Sigmoid colon (tissue), 7 donors: ENCODE measurements around the gene SMYD2. TPM values are rescaled to one million over a fixed set of nuclear protein-coding genes. Genes with fewer than 3 reads are reported as not detected.

Experiments
- DNase-seq: peaks from one replicate; pipeline ENCODE4 v3.0.0-alpha.2; 2019
- H3K27ac ChIP-seq, 4 donors: fragments of 200-600 bp; sonication (generic); one replicate each; pipeline ENCODE4 v1.5.1; 2016 to 2019; ENCODE audit warnings: mild to moderate bottlenecking in 1 of 4
- H3K27me3 ChIP-seq, 3 donors: fragments of 200-600 bp; sonication (generic); one replicate each; pipeline ENCODE4 v1.5.1; 2019; ENCODE audit warnings: mild to moderate bottlenecking in 1 of 3
- H3K36me3 ChIP-seq, 4 donors: fragments of 200-600 bp; sonication (generic); one replicate each; pipeline ENCODE4 v1.5.1; 2016 to 2019
- H3K4me1 ChIP-seq, 4 donors: fragments of 200-600 bp; sonication (generic); one replicate each; pipeline ENCODE4 v1.5.1; 2017 to 2019
- H3K4me3 ChIP-seq, 4 donors: fragments of 200-600 bp; sonication (generic); one replicate each; pipeline ENCODE4 v1.5.1; 2017 to 2019; ENCODE audit warnings: mild to moderate bottlenecking in 2 of 4, moderate library complexity in 1 of 4
- H3K9me3 ChIP-seq, 4 donors: fragments of 200-600 bp in 3 of 4; sonication (generic) in 3 of 4; one replicate each; pipeline versions ENCODE4 v1.5.1 to v1.6.1; 2013 to 2019
- EP300 ChIP-seq, 4 donors: sonication (generic); formaldehyde crosslinking; IDR thresholded peaks; one replicate each; pipeline ENCODE4 v1.6.1; 2017; ENCODE audit warnings: antibody characterized with exemption in 4 of 4
- POLR2A ChIP-seq, 2 donors: fragments of 450-650 bp; IDR thresholded peaks; one replicate each; pipeline ENCODE4 v1.6.1; 2016; ENCODE audit warnings: antibody characterized with exemption in 2 of 2, mild to moderate bottlenecking in 2 of 2, moderate library complexity in 2 of 2
- POLR2AphosphoS5 ChIP-seq, 4 donors: sonication (generic); formaldehyde crosslinking; IDR thresholded peaks; one replicate each; pipeline ENCODE4 v1.6.1; 2017; ENCODE audit warnings: antibody characterized with exemption in 4 of 4
- WGBS, 2 donors: extraction: QIAGEN DNeasy Blood & Tissue Kit; methylation state at CpG; one replicate each; pipeline ENCODE4 v1.1.7; 2013; 5-methylcytosine and 5-hydroxymethylcytosine counted together
- intact Hi-C: fragments of 100-400 bp; cut with DNase I; formaldehyde crosslinking; loops from one replicate; pipeline ENCODE4 v1.15.1; 2023
- polyA plus RNA-seq, 3 donors: library from polyadenylated mRNA; stranded (reverse); fragments of 200-250 nt; gene quantifications; one replicate each; pipeline ENCODE4 v1.2.3, GENCODE V29; 2013
- total RNA-seq, 4 donors: library from RNA; depleted of rRNA; stranded (reverse); fragments of >200 nt; gene quantifications; one replicate each; pipeline ENCODE4 v1.1.0, GENCODE V29; 2016
- TF ChIP-seq, protein P1 (sequence below), 4 experiments: fragments of 450-650 bp in 3 of 4; fragments of 200-600 bp in 1 of 4; IDR thresholded peaks; one replicate each; pipeline ENCODE4 v1.5.1; 2016 to 2019; ENCODE audit warnings: antibody characterized with exemption in 4 of 4, mild to moderate bottlenecking in 3 of 4, moderate library complexity in 2 of 4
- donor health status: healthy with polysubstance abuse.
- donor health status: Bipolar disorder and iron deficiency.
- donor health status: healthy.

The SMYD2 gene
- total and polyA plus RNA-seq, 7 donors: 12.5 to 23.4 (median 16.7) TPM

DNA sequence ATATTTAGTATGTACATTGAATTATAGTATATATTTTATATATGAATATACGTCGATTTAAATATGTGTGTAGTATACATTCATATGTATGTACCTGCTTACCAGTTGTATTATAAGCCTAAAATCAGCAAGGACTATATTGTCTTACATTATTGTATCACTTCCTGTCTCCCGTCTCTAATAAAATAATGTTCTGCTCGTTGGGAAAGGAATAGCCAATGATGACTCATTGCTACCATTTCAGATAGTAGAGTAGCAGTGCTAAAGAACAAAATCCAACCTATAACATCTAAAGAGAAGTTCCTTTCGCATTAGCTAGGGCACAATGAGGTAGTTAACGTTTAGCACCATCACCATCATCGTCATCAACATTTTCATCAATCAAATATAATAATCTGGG lies 39.9 kb upstream of the SMYD2 start:
- intact Hi-C loops: no loop called here
- no peak for TF ChIP-seq EP300 (IDR thresholded peaks at IDR 0.05)
- no peak for TF ChIP-seq POLR2AphosphoS5 (IDR thresholded peaks at IDR 0.05)
- no peak overlapping the region for H3K4me3 ChIP-seq
- no peaks in the 10 kb centered on the region for H3K27me3 ChIP-seq
- H3K36me3 ChIP-seq: no peaks in the 10 kb centered on the region
- H3K4me1 ChIP-seq: no peaks in the 10 kb centered on the region
- H3K27ac ChIP-seq: no peak overlapping the region
- 77 to 87% methylated on average over 7 of the region's 7 CpGs for WGBS, 2 donors
- no peaks in the 10 kb centered on the region for H3K9me3 ChIP-seq
- DNase-seq: no peak

DNA sequence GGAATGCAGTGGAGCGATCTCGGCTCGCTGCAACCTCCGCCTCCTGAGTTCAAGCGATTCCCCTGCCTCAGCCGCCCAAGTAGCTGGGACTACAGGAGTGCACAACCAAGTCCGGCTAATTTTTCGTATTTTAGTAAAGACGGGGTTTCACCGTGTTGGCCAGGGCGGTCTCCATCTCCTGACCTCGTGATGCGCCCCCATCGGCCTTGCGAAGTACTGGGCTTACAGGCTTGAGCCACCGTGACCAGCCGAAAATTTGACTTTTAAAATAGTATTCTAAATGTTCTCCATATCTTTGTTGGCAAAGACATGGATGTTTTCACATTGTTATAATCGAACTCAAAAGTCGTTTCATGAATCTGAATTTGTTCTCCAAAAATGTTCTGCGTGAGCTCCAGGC lies 36.7 kb upstream of the SMYD2 start:
- intact Hi-C loops: no loop called here
- TF ChIP-seq, protein P1, sequence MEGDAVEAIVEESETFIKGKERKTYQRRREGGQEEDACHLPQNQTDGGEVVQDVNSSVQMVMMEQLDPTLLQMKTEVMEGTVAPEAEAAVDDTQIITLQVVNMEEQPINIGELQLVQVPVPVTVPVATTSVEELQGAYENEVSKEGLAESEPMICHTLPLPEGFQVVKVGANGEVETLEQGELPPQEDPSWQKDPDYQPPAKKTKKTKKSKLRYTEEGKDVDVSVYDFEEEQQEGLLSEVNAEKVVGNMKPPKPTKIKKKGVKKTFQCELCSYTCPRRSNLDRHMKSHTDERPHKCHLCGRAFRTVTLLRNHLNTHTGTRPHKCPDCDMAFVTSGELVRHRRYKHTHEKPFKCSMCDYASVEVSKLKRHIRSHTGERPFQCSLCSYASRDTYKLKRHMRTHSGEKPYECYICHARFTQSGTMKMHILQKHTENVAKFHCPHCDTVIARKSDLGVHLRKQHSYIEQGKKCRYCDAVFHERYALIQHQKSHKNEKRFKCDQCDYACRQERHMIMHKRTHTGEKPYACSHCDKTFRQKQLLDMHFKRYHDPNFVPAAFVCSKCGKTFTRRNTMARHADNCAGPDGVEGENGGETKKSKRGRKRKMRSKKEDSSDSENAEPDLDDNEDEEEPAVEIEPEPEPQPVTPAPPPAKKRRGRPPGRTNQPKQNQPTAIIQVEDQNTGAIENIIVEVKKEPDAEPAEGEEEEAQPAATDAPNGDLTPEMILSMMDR (IDR thresholded peaks at IDR 0.05): no peak
- TF ChIP-seq POLR2A (IDR thresholded peaks at IDR 0.05): no peak
- no peak for TF ChIP-seq EP300 (IDR thresholded peaks at IDR 0.05)
- no peak for TF ChIP-seq POLR2AphosphoS5 (IDR thresholded peaks at IDR 0.05)

DNA sequence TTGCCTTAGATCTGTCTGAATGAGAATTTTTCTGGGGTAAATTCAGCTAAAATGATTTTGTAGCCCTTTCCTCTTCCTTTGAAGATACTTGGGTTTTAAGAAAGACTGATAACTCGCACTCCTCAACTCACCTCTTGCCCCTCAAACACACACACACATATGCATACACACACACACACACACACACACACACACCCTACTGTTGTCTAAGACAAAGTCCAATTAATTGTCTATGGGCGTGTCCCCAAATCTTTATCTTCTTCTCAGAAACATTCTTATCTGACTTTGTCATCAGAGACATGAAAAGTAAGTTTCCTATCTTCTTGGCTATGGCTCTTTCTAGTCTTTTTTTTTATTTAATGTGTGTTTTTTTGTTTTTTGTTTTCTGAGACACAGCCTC lies 36.1 kb upstream of the SMYD2 start:
- no peak for DNase-seq
- no peak for TF ChIP-seq EP300 (IDR thresholded peaks at IDR 0.05)
- TF ChIP-seq, protein P1 (IDR thresholded peaks at IDR 0.05): no peak
- TF ChIP-seq POLR2A (IDR thresholded peaks at IDR 0.05): no peak
- TF ChIP-seq POLR2AphosphoS5 (IDR thresholded peaks at IDR 0.05): no peak
- Histone ChIP-seq H3K36me3 (no peaks in the 10 kb centered on the region), H3K27ac (no peak overlapping the region), H3K27me3 (no peaks in the 10 kb centered on the region), H3K4me1 (no peaks in the 10 kb centered on the region), H3K9me3 (no peaks in the 10 kb centered on the region), H3K4me3 (no peak overlapping the region)
- WGBS, 2 donors: 54 to 71% methylated on average over 2 of the region's 2 CpGs
- intact Hi-C loops: no loop called here

More for the DNA sequence above, 36.7 kb upstream of the SMYD2 start:
- H3K9me3 ChIP-seq: no peaks in the 10 kb centered on the region
- WGBS, 2 donors: 95 to 96% methylated on average over 20 of the region's 20 CpGs
- no peak overlapping the region for H3K27ac ChIP-seq
- H3K36me3 ChIP-seq: no peaks in the 10 kb centered on the region
- no peaks in the 10 kb centered on the region for H3K27me3 ChIP-seq
- H3K4me3 ChIP-seq: no peak overlapping the region
- no peak for DNase-seq
- H3K4me1 ChIP-seq: no peaks in the 10 kb centered on the region

DNA sequence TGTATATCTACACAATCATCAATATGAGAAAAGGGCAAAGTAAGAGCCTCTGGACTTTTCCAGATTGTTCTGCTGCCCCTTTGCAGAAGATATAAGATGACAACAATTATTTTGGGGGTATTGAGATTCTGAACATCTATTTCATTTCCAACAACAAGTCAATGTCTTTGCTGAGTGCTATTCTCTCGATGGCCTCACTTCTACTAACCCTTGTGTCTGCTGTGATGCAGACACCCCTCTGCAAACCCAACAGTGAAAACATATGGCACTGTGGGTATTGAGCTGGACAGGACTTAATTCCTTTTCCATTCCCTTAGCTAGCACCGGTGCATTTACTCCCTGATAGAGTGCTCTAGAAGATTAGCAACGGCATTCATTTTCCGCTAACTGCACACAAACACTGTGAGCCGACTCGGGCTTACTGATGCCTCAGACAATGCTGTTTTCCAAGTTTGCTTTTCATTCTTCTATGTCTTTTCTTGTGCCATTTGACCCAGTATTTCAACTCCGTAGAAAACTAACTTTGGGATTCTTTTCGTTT lies 33.4 kb upstream of the SMYD2 start:
- TF ChIP-seq, protein P1 (IDR thresholded peaks at IDR 0.05): no peak
- TF ChIP-seq EP300 (IDR thresholded peaks at IDR 0.05): no peak
- TF ChIP-seq POLR2AphosphoS5 (IDR thresholded peaks at IDR 0.05): no peak
- TF ChIP-seq POLR2A (IDR thresholded peaks at IDR 0.05): no peak
- H3K27me3 ChIP-seq: no peaks in the 10 kb centered on the region
- H3K27ac ChIP-seq: no peak overlapping the region
- WGBS, 2 donors: 84 to 90% methylated on average over 8 of the region's 8 CpGs
- intact Hi-C loops: no loop called here
- no peaks in the 10 kb centered on the region for H3K9me3 ChIP-seq
- H3K36me3 ChIP-seq: no peaks in the 10 kb centered on the region
- H3K4me1 ChIP-seq: no peaks in the 10 kb centered on the region
- H3K4me3 ChIP-seq: no peak overlapping the region
- no peak for DNase-seq

DNA sequence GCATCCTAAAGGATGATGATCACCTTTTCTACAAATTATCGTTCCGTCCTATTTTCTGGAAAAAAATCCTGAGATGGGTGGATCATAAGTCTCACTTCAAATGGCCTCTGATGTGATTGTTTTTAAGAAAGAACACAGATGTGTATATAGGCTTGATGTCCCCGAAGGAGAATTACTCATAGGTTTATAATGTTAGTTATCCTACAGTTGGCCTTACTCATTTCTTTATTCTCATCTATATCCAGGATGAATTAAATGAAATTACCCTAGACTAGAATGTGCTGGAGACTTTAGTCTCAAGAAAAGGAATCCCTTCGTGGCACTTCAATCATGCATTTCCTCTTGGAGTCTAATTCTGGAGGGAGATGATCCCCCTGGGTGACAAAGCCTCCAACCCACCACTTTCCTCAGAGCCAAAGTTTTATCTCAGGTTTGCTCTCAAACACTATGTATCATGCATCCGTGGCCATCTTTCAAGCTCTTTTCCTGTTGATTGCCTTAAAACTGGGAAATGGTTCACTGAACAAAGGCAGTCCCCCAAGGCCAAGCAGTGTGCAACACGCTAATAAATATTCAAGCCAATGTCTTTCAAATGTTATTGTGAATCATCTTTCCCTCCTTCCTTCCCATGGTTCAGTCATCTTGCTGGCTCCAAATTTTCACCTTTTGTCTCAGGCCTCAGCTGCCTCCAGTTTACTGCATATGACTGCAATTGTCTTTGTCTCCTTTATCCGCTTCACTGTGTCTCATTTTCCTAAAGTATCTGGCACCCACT lies 32.5 kb upstream of the SMYD2 start:
- Histone ChIP-seq H3K4me3 (no peak overlapping the region), H3K27ac (no peak overlapping the region), H3K27me3 (no peaks in the 10 kb centered on the region), H3K36me3 (no peaks in the 10 kb centered on the region), H3K4me1 (no peaks in the 10 kb centered on the region), H3K9me3 (no peaks in the 10 kb centered on the region)
- WGBS, 2 donors: 83 to 89% methylated on average over 7 of the region's 7 CpGs
- TF ChIP-seq EP300 (IDR thresholded peaks at IDR 0.05) (no peak), POLR2AphosphoS5 (IDR thresholded peaks at IDR 0.05) (no peak), POLR2A (IDR thresholded peaks at IDR 0.05) (no peak)
- TF ChIP-seq, protein P1 (IDR thresholded peaks at IDR 0.05): no peak
- no peak for DNase-seq
- intact Hi-C loops: no loop called here
